Vagina (tissue), 2 donors: ENCODE measurements around the gene TMEM192.

Source experiments
- POLR2A ChIP-seq, 2 donors: fragments of 450-650 bp; IDR thresholded peaks; one replicate each; pipeline ENCODE4 v1.6.1; 2017; ENCODE audit warnings: antibody characterized with exemption in 2 of 2, mild to moderate bottlenecking in 2 of 2, moderate library complexity in 2 of 2
- POLR2AphosphoS5 ChIP-seq, 2 donors: sonication (generic); formaldehyde crosslinking; IDR thresholded peaks; one replicate each; pipeline ENCODE4 v1.9.0; 2017; ENCODE audit warnings: antibody characterized with exemption in 2 of 2, mild to moderate bottlenecking in 2 of 2, low read depth in 1 of 2; ENCODE audit not compliant: insufficient read depth in 1 of 2
- TF ChIP-seq, protein P1 (sequence below), 3 experiments: fragments of 450-650 bp in 2 of 3; fragments of 200-600 bp in 1 of 3; sonication (generic) in 1 of 3; IDR thresholded peaks; one replicate each; pipeline ENCODE4 v1.5.1; 2017 to 2019; ENCODE audit warnings: antibody characterized with exemption in 3 of 3, mild to moderate bottlenecking in 2 of 3, moderate library complexity in 2 of 3

DNA sequence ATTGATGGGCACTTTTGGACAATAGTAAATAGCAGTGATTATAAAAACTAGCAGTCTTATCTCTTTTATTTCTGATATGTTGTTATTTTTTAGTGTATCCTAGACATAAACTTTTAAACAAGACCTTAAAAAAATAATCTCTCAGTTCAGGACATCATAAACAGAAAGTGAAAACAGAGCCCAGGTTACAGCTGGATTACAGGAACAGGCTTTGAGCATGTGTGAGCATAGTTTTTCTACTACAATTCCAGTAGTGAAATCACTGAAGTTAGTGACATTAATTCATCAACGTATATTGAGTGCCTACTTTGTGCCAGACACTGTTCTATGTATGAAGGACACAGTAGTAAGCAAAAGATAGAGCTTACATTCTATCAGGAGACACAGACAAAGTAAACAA, 42.1 kb downstream of the TMEM192 start:
- TF ChIP-seq, protein P1, sequence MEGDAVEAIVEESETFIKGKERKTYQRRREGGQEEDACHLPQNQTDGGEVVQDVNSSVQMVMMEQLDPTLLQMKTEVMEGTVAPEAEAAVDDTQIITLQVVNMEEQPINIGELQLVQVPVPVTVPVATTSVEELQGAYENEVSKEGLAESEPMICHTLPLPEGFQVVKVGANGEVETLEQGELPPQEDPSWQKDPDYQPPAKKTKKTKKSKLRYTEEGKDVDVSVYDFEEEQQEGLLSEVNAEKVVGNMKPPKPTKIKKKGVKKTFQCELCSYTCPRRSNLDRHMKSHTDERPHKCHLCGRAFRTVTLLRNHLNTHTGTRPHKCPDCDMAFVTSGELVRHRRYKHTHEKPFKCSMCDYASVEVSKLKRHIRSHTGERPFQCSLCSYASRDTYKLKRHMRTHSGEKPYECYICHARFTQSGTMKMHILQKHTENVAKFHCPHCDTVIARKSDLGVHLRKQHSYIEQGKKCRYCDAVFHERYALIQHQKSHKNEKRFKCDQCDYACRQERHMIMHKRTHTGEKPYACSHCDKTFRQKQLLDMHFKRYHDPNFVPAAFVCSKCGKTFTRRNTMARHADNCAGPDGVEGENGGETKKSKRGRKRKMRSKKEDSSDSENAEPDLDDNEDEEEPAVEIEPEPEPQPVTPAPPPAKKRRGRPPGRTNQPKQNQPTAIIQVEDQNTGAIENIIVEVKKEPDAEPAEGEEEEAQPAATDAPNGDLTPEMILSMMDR (IDR thresholded peaks at IDR 0.05) = no peak
- TF ChIP-seq POLR2AphosphoS5 (IDR thresholded peaks at IDR 0.05; ENCODE audit: insufficient read depth in 1 of 2, low read depth in 1 of 2) = no peak
- no peak for TF ChIP-seq POLR2A (IDR thresholded peaks at IDR 0.05)
